Body of pancreas (tissue), 4 donors: ENCODE measurements around the gene PRR36. TPM values are rescaled to one million over a fixed set of nuclear protein-coding genes. Genes with fewer than 3 reads are reported as not detected.

Source experiments
- ATAC-seq: fragments of 150-250 bp; one replicate; pipeline ENCODE4 v1.9.1; 2016
- DNase-seq, 4 donors: peaks; one replicate each; pipeline ENCODE4 v3.0.0-alpha.2; 2019
- H3K27ac ChIP-seq, 4 donors: fragments of 200-600 bp; sonication (generic); 1 replicate in 3 of 4; 2 replicates in 1 of 4; pipeline versions ENCODE4 v1.5.1 to v1.6.1; 2016 to 2019; ENCODE audit warnings: mild to moderate bottlenecking in 1 of 4, mixed read lengths in 1 of 4, moderate library complexity in 1 of 4
- H3K27me3 ChIP-seq, 2 donors: fragments of 200-600 bp; sonication (generic); one replicate each; pipeline ENCODE4 v1.6.0; 2016; ENCODE audit warnings: mild to moderate bottlenecking in 1 of 2
- H3K36me3 ChIP-seq, 2 donors: fragments of 200-600 bp; sonication (generic); replicated peaks in 1 of 2; 2 replicates each; pipeline ENCODE4 v1.5.1; 2016; ENCODE audit warnings: low read depth in 2 of 2; ENCODE audit not compliant: insufficient read depth in 1 of 2
- H3K4me1 ChIP-seq: fragments of 200-600 bp; sonication (generic); one replicate; pipeline ENCODE4 v1.6.0; 2016
- H3K4me3 ChIP-seq, 2 donors: fragments of 200-600 bp; sonication (generic); 1 replicate in 1 of 2; 2 replicates in 1 of 2; pipeline ENCODE4 v1.5.1; 2016 to 2019
- H3K9me3 ChIP-seq, 3 donors: fragments of 200-600 bp; sonication (generic); 1 replicate in 2 of 3; 2 replicates in 1 of 3; pipeline ENCODE4 v1.5.1; 2016
- POLR2A ChIP-seq, 3 donors: fragments of 450-650 bp; IDR thresholded peaks; one replicate each; pipeline ENCODE4 v1.6.1; 2016; ENCODE audit warnings: antibody characterized with exemption in 3 of 3, mild to moderate bottlenecking in 2 of 3
- WGBS, 2 donors: methylation state at CpG; one replicate each; pipeline ENCODE4 v1.1.5; 2017; 5-methylcytosine and 5-hydroxymethylcytosine counted together
- intact Hi-C: fragments of 100-400 bp; cut with DNase I; formaldehyde crosslinking; loops from one replicate; pipeline ENCODE4 v1.15.1; 2023
- total RNA-seq, 2 donors: library from RNA; depleted of rRNA; stranded (reverse); fragments of >200 nt; gene quantifications; one replicate each; pipeline ENCODE4 v1.1.0, GENCODE V29; 2016
- TF ChIP-seq, protein P1 (sequence below), 7 experiments: fragments of 450-650 bp in 4 of 7; fragments of 200-600 bp in 3 of 7; sonication (generic) in 3 of 7; IDR thresholded peaks; one replicate each; pipeline ENCODE4 v1.5.1; 2016 to 2019; ENCODE audit warnings: antibody characterized with exemption in 7 of 7

Gene PRR36
- total RNA-seq, 2 donors from 2014 or later = 1.0 to 12.9 TPM

- Histone ChIP-seq H3K27ac (peak overlapping the region in 1 of 4 donors; percentile 51), H3K36me3 (no peaks in the 10 kb centered on the region), H3K27me3 (no peaks in the 10 kb centered on the region), H3K4me3 (peak overlapping the region in 1 of 2 donors; percentile 77), H3K4me1 (peaks cover 29% of the 10 kb centered on the region), H3K9me3 (no peaks in the 10 kb centered on the region)
- WGBS, 2 donors = 31 to 32% methylated on average over 4 to 7 of the region's 7 CpGs
- no peak for DNase-seq
- TF ChIP-seq POLR2A (IDR thresholded peaks at IDR 0.05) = no peak
- TF ChIP-seq, protein P1, sequence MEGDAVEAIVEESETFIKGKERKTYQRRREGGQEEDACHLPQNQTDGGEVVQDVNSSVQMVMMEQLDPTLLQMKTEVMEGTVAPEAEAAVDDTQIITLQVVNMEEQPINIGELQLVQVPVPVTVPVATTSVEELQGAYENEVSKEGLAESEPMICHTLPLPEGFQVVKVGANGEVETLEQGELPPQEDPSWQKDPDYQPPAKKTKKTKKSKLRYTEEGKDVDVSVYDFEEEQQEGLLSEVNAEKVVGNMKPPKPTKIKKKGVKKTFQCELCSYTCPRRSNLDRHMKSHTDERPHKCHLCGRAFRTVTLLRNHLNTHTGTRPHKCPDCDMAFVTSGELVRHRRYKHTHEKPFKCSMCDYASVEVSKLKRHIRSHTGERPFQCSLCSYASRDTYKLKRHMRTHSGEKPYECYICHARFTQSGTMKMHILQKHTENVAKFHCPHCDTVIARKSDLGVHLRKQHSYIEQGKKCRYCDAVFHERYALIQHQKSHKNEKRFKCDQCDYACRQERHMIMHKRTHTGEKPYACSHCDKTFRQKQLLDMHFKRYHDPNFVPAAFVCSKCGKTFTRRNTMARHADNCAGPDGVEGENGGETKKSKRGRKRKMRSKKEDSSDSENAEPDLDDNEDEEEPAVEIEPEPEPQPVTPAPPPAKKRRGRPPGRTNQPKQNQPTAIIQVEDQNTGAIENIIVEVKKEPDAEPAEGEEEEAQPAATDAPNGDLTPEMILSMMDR (IDR thresholded peaks at IDR 0.05) = no peak
- ATAC-seq = no peak
- intact Hi-C loops = no loop called here
Observed at GRCh38 chr19:7830823-7831222, 43.4 kb downstream of the PRR36 start.

DNA sequence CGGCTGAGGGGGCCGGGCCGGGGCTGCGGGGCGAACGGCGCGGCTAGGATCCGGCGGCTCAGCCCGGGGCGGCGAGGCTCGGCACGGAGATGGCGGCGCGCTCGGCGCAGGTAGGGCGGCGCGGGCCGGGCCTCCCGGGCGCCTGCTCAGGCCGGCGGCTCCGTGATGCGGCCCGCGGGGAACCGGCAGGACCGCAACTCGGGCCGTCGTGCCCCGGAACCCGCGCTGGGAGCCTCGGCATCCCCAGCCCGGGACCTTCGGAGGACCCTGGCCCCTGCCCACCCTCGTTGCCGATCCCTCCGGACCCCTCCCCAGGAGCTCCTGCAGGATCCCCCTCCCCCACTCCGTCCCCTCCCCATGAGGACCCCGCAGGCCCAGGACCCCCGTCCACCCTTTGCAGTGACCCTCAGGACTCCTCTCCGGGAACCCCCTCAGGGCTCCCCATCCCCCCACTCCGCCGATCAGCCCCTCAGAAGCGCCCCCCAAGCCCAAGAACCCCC, 43.9 kb downstream of the PRR36 start:
- TF ChIP-seq POLR2A (IDR thresholded peaks at IDR 0.05) = no peak
- TF ChIP-seq, protein P1 (IDR thresholded peaks at IDR 0.05) = no peak
- 1% methylated on average over 49 of the region's 53 CpGs; no CpG with 5 or more reads in 1 of the 2 donors for WGBS, 2 donors
- Histone ChIP-seq H3K4me3 (peak overlapping the region; percentile 51 to 77), H3K4me1 (peaks cover 29% of the 10 kb centered on the region), H3K36me3 (no peaks in the 10 kb centered on the region), H3K27ac (peak overlapping the region in 1 of 4 donors; percentile 51), H3K9me3 (no peaks in the 10 kb centered on the region), H3K27me3 (no peaks in the 10 kb centered on the region)
- ATAC-seq = peak; percentile 5
- peak in 1 of 4 donors; percentile 39 for DNase-seq
- intact Hi-C loops = no loop called here

GRCh38 chr19:7829561-7830271, 44.5 kb downstream of the PRR36 start, which contains the start of gene EVI5L:
EVI5L (plus strand) TSS chr19:7830218; CDS start chr19:7846543, 16,325 bp downstream.
- intact Hi-C loops = no loop called here
- peak; percentile 99 to 100 (median 99) for DNase-seq
- WGBS, 2 donors = 0% methylated on average over 12 to 43 of the region's 45 CpGs
- ATAC-seq = peak; percentile 92
- Histone ChIP-seq H3K9me3 (no peaks in the 10 kb centered on the region), H3K27me3 (no peaks in the 10 kb centered on the region), H3K36me3 (no peaks in the 10 kb centered on the region), H3K27ac (peak within 1 kb of the TSS in 3 of 4 donors; percentile 3 to 56 (median 51)), H3K4me3 (peak within 1 kb of the TSS; percentile 51 to 77), H3K4me1 (peaks cover 29% of the 10 kb centered on the region)
- TF ChIP-seq POLR2A (IDR thresholded peaks at IDR 0.05) = no peak
- TF ChIP-seq, protein P1 (IDR thresholded peaks at IDR 0.05) = no peak

GRCh38 chr19:7829166-7829520, 45.0 kb downstream of the PRR36 start:
- H3K4me1 ChIP-seq = peaks cover 29% of the 10 kb centered on the region
- peak overlapping the region in 1 of 4 donors; percentile 56 for H3K27ac ChIP-seq
- intact Hi-C loops = no loop called here
- no peak overlapping the region for H3K4me3 ChIP-seq
- 8 to 11% methylated on average over 16 to 18 of the region's 18 CpGs for WGBS, 2 donors
- TF ChIP-seq, protein P1 (IDR thresholded peaks at IDR 0.05) = no peak
- TF ChIP-seq POLR2A (IDR thresholded peaks at IDR 0.05) = no peak
- H3K27me3 ChIP-seq = no peaks in the 10 kb centered on the region
- DNase-seq (no peak), ATAC-seq (no peak)
- no peaks in the 10 kb centered on the region for H3K9me3 ChIP-seq
- H3K36me3 ChIP-seq = no peaks in the 10 kb centered on the region
